ENCODE measurements around the gene SF3B2.
A peak's percentile ranks its signal among the peaks of the same experiment; 100 is the strongest.
"Not testable (repeated sequence)": the region's sequence is repeated elsewhere in the genome, so short reads cannot be mapped to it uniquely, and the experiment has no call there.

The SF3B2 gene

DNA sequence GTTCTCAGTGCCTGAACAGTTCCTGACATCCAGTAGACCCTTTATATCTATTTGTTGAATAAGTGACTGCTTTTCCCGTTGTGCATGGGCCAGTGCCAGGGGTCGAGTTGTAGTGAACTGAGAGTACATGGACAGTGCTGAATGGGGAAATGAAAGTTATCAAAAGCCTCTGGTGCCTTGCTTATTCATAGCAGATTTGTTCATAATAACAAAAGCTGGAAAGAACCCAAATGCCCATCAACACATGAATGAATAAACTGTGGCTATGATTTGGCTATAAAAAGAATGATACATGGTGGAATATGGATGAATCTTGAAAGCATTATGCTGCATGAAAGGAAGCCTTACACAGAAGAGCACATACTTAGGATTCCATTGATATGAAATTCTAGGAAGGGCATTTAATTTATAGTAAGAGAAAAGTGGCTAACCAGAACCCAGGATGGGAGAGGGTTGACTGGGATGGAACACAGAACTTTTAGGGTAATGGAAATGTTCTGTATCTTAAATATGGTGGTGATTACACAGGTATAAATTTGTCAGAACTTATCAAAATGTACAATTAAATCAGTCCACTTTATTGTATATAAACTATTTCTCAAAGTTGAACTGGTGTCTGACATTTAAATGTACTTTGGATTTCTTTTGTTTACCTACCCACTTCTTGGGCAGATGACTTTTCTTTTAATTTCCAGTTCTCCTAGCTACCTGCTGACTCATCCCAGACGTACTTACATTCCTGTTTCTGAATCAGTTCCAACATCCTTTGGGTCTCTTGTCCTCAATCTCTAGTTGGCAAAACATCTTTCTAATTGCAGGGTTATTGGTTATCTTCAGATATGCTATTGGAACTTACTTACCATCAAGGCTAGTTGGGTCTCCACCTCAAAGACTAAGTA, 60.7 kb downstream of the SF3B2 start:
- Mint-ChIP-seq H3K4me3 (peak overlapping the region; percentile 39), H3K27ac (peak overlapping the region; percentile 88), H3K9me3 (no peaks in the 10 kb centered on the region), H3K4me1 (ENCODE audit: low read depth) (peaks cover 98% of the 10 kb centered on the region), H3K27me3 (no peaks in the 10 kb centered on the region), H3K36me3 (ENCODE audit: low read depth) (peaks cover 11% of the 10 kb centered on the region)
- DNase-seq = no peak

DNA sequence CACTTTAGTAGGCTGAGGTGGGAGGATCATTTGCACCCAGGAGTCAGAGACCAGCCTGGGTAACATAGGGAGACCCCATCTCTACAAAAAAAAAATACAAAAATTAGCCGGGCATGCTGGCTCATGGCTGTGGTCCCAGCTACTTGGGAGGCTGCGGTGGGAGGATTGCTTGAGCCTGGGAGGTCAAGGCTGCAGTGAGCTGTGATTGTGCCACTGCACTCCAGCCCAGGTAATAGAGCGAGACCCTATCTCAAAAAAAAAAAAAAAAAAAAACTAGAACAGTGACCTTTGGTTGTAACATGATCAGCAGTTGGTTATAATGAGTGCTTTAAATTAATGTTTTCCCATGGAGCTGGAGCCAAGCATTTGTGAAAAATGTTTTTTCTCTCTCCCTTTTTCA, 62.8 kb downstream of the SF3B2 start:
- not testable (repeated sequence) for H3K9me3 Mint-ChIP-seq

DNA sequence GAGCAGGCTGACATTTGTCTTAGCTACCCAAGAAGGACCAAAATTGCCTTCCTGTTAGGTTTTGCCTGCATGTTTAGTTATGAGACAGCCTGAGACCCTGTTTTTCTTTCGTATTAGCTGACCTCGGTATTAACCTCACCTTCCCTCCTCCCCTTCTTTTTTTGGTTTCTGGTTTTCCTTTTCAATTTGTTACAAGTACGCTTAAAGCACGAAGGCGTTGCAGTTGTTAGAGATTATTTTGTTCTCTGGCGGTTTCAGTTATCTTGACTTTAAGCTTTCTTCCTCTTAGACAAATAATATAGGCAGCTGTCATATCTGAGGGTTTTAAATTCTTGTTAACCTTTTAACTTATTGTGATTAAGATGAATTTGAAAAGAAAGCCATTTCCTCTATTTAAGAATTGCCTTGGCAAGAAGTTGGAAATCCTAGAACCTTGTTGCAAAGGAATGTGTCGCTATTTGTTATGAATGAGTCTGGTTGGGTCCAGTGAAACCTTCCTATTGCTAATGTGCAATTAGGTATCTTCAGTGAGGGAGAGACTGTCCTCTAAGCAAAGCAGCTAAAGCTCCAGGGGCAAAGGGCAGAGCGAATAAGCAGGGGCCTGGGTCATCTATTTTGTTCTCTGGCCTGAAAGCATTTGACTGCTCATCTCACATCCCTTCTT, 63.6 kb downstream of the SF3B2 start:
- Mint-ChIP-seq H3K9me3 (no peaks in the 10 kb centered on the region), H3K27me3 (no peaks in the 10 kb centered on the region), H3K27ac (peak overlapping the region; percentile 95), H3K36me3 (ENCODE audit: low read depth) (peaks cover 7% of the 10 kb centered on the region), H3K4me1 (ENCODE audit: low read depth) (peaks cover 95% of the 10 kb centered on the region), H3K4me3 (peak overlapping the region; percentile 63)
- DNase-seq = no peak

More for the DNA sequence above, 62.8 kb downstream of the SF3B2 start:
- not testable (repeated sequence) for DNase-seq; H3K27me3 Mint-ChIP-seq; H3K36me3 Mint-ChIP-seq (ENCODE audit: low read depth)
- Mint-ChIP-seq H3K27ac (peak overlapping the region; percentile 95), H3K4me1 (ENCODE audit: low read depth) (peaks cover 95% of the 10 kb centered on the region), H3K4me3 (peak overlapping the region; percentile 63)

DNA sequence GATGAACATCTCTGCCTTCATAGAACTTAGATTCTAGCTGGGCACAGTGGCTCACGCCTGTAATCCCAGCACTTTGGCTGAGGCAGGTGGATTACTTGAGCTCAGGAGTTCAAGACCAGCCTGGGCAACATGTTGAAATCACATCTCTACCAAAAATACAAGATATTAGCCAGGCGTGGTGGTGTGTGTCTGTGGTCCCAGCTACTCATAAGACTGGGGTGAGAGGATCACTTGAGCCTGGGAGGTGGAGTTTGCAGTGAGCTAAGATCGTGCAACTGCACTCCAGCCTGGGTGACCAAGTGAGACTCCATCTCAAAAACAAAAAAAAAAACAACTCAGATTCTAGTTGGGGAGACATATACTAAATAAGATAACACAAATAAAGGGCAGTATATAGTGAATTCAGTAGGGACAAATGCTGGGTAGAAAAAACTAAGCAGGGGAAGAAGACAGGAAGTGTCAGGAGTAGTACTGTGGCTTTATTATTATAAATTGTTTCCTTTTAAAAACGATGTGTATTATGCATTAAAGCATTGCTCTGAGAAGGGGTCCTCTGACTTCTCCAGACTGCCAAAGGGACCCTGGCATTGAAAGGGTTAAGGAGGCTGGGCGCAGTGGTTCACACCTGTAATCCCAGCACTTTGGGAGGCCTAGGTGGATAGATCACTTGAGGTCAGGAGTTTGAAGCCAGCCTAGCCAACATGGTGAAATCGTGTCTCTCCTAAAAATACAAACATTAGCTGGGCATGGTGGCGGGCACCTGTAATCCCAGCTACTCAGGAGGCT, 64.6 kb downstream of the SF3B2 start:
- Mint-ChIP-seq H3K36me3 (ENCODE audit: low read depth) (peaks cover 4% of the 10 kb centered on the region), H3K27ac (peak overlapping the region; percentile 95), H3K27me3 (no peaks in the 10 kb centered on the region), H3K4me3 (peak overlapping the region; percentile 63), H3K4me1 (ENCODE audit: low read depth) (peaks cover 95% of the 10 kb centered on the region), H3K9me3 (no peaks in the 10 kb centered on the region)
- no peak for DNase-seq

DNA sequence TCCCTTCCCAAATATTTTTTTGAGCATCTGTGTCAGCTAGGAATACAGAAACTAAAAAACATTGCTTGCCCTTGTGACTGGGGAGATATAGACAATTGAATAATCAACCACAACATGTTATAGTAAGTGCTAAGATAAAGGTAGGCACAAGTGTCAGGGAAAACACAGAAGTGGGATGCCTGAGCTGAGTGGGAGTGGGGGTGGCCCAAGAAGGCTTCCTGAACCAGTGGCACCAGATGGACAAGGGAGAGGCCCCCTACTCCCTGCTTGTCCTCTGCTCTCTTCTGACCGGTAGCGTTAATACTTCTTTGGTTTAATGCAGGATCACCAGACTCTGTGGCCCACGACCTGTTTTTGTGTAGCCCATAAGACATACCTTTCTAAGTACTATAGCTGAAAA, 66.7 kb downstream of the SF3B2 start:
- DNase-seq = no peak
- Mint-ChIP-seq H3K27ac (peak overlapping the region; percentile 63), H3K27me3 (no peaks in the 10 kb centered on the region), H3K9me3 (no peaks in the 10 kb centered on the region), H3K4me1 (ENCODE audit: low read depth) (peaks cover 85% of the 10 kb centered on the region), H3K4me3 (no peak overlapping the region), H3K36me3 (ENCODE audit: low read depth) (peaks cover 1% of the 10 kb centered on the region)

Data from activated T-cell treated with anti-CD3 and anti-CD28 coated beads, Interleukin-2, amount 50 U/mL, for 24 hours (primary cell).